Prostate gland (tissue), 2 donors: ENCODE data around the gene PLXNB2. TPM values are rescaled to one million over a fixed set of nuclear protein-coding genes. Genes with fewer than 3 reads are reported as not detected.

Experiments used
- DNase-seq: peaks from one replicate; pipeline ENCODE4 v3.0.0-alpha.2; 2019; ENCODE audit warnings: low spot score
- H3K27ac ChIP-seq, 2 donors: fragments of 200-600 bp; sonication (generic); 2 replicates each; pipeline ENCODE4 v1.5.1; 2017 to 2019
- H3K27me3 ChIP-seq: fragments of 200-600 bp; sonication (generic); replicated peaks from 2 replicates; pipeline ENCODE4 v1.5.1; 2019; ENCODE audit not compliant: insufficient read depth
- H3K36me3 ChIP-seq, 2 donors: fragments of 200-600 bp; sonication (generic); 1 replicate in 1 of 2; 2 replicates in 1 of 2; pipeline versions ENCODE4 v1.5.1 to v1.8.1; 2017 to 2019
- H3K4me1 ChIP-seq: fragments of 200-600 bp; sonication (generic); replicated peaks from 2 replicates; pipeline ENCODE4 v1.5.1; 2019
- H3K4me3 ChIP-seq, 2 donors: fragments of 200-600 bp; sonication (generic); 2 replicates each; pipeline ENCODE4 v1.5.1; 2017 to 2019
- H3K9me3 ChIP-seq: fragments of 200-600 bp; sonication (generic); 2 replicates; pipeline ENCODE4 v1.5.1; 2017
- CTCF ChIP-seq, 4 experiments: fragments of 200-600 bp in 2 of 4; fragments of 450-650 bp in 2 of 4; sonication (generic) in 2 of 4; IDR thresholded peaks; 1 replicate in 3 of 4; 2 replicates in 1 of 4; pipeline ENCODE4 v1.5.1; 2016 to 2019; ENCODE audit warnings: antibody characterized with exemption in 4 of 4, mild to moderate bottlenecking in 2 of 4, moderate library complexity in 2 of 4
- POLR2A ChIP-seq: fragments of 450-650 bp; IDR thresholded peaks from one replicate; pipeline ENCODE4 v1.6.1; 2016; ENCODE audit warnings: antibody characterized with exemption, mild to moderate bottlenecking
- POLR2AphosphoS5 ChIP-seq: sonication (generic); formaldehyde crosslinking; IDR thresholded peaks from one replicate; pipeline ENCODE4 v1.6.1; 2017; ENCODE audit warnings: antibody characterized with exemption
- WGBS: methylation state at CpG from one replicate; pipeline ENCODE4 v1.1.5; 2018; 5-methylcytosine and 5-hydroxymethylcytosine counted together
- intact Hi-C: fragments of 100-400 bp; cut with DNase I; formaldehyde crosslinking; loops from one replicate; pipeline ENCODE4 v1.14.2; 2022
- total RNA-seq, 2 donors: library from RNA; depleted of rRNA; stranded (reverse); fragments of >200 nt; gene quantifications; one replicate each; pipeline ENCODE4 v1.1.0, GENCODE V29; 2016

Gene PLXNB2
- total RNA-seq, 2 donors from 2014 or later, result 259 to 309 TPM

- intact Hi-C loops, result no loop called here
- DNase-seq, result no peak
These were observed 35.2 kb downstream of the PLXNB2 start for GRCh38 chr22:50272044-50272802.

GRCh38 chr22:50271519-50271970 is 35.9 kb downstream of the PLXNB2 start:
- TF ChIP-seq CTCF (IDR thresholded peaks at IDR 0.05) (peak in 3 of 4 experiments; percentile 26 to 43 (median 31)), POLR2A (no peak)
- peaks cover 22% of the 10 kb centered on the region for H3K4me1 ChIP-seq
- no peaks in the 10 kb centered on the region for H3K36me3 ChIP-seq
- H3K4me3 ChIP-seq, result peak overlapping the region; percentile 16 to 53
- H3K27ac ChIP-seq, result peak overlapping the region in 1 of 2 donors; percentile 53
- H3K27me3 ChIP-seq, result no peaks in the 10 kb centered on the region
- intact Hi-C loops, result no loop called here
- H3K9me3 ChIP-seq, result no peaks in the 10 kb centered on the region
- peak; percentile 45 for DNase-seq
- WGBS, result under 1% methylated on average over 23 of the region's 45 CpGs

More at GRCh38 chr22:50272044-50272802, 35.2 kb downstream of the PLXNB2 start:
- no peak overlapping the region for H3K27ac ChIP-seq
- H3K4me3 ChIP-seq, result peak overlapping the region; percentile 16 to 53
- TF ChIP-seq CTCF (IDR thresholded peaks at IDR 0.05) (peak in 1 of 4 experiments; percentile 5), POLR2A (no peak), POLR2AphosphoS5 (no peak)
- H3K36me3 ChIP-seq, result no peaks in the 10 kb centered on the region
- H3K9me3 ChIP-seq, result no peaks in the 10 kb centered on the region
- H3K4me1 ChIP-seq, result peaks cover 22% of the 10 kb centered on the region
- no peaks in the 10 kb centered on the region for H3K27me3 ChIP-seq
- 50% methylated on average over 22 of the region's 26 CpGs for WGBS

GRCh38 chr22:50270666-50271394 is 36.6 kb downstream of the PLXNB2 start:
- intact Hi-C loops, result no loop called here
- Histone ChIP-seq H3K36me3 (no peaks in the 10 kb centered on the region), H3K9me3 (no peaks in the 10 kb centered on the region), H3K4me3 (peak overlapping the region; percentile 40 to 53), H3K27me3 (no peaks in the 10 kb centered on the region), H3K27ac (peak overlapping the region; percentile 55 to 75), H3K4me1 (peaks cover 22% of the 10 kb centered on the region)
- TF ChIP-seq POLR2A (no peak), POLR2AphosphoS5 (no peak), CTCF (IDR thresholded peaks at IDR 0.05) (no peak)
- peak; percentile 56 for DNase-seq
- WGBS, result 2% methylated on average over 53 of the region's 53 CpGs

- H3K4me1 ChIP-seq, result peaks cover 22% of the 10 kb centered on the region
These were observed 37.3 kb downstream of the PLXNB2 start, which contains the start of gene MAPK11 for GRCh38 chr22:50269970-50270665. Gene MAPK11 (minus strand): TSS chr22:50270380. CDS start chr22:50270292, 88 bp downstream.

More at GRCh38 chr22:50269970-50270665, 37.3 kb downstream of the PLXNB2 start, which contains the start of gene MAPK11:
- intact Hi-C loops, result no loop called here
- DNase-seq, result peak; percentile 47
- H3K27ac ChIP-seq, result peak within 1 kb of the TSS; percentile 55 to 75
- no peaks in the 10 kb centered on the region for H3K36me3 ChIP-seq
- no peaks in the 10 kb centered on the region for H3K9me3 ChIP-seq
- H3K27me3 ChIP-seq, result no peaks in the 10 kb centered on the region
- TF ChIP-seq CTCF (IDR thresholded peaks at IDR 0.05) (no peak), POLR2A (no peak), POLR2AphosphoS5 (no peak)
- 0% methylated on average over 43 of the region's 92 CpGs for WGBS
- H3K4me3 ChIP-seq, result peak within 1 kb of the TSS; percentile 40 to 53
